Neural progenitor cell (in vitro differentiated cells): ENCODE results near the gene SIAH3. TPM values are rescaled to one million over a fixed set of nuclear protein-coding genes. Genes with fewer than 3 reads are reported as not detected.

ENCODE experiments used
- DNase-seq: peaks from one replicate; pipeline ENCODE4 v3.0.0-alpha.2; 2016; ENCODE audit warnings: low spot score
- H2AFZ ChIP-seq: fragments of 200-600 bp; sonication (generic); replicated peaks from 2 replicates; pipeline ENCODE4 v1.6.1; 2016; ENCODE audit warnings: antibody characterized with exemption
- H3F3A ChIP-seq: fragments of 200-600 bp; sonication (generic); 2 replicates; pipeline ENCODE4 v1.6.1; 2016; ENCODE audit warnings: antibody characterized with exemption, low read depth
- H3K27ac ChIP-seq: fragments of 200-600 bp; sonication (generic); 2 replicates; pipeline ENCODE4 v1.5.1; 2016; ENCODE audit warnings: mild to moderate bottlenecking
- H3K27me3 ChIP-seq: fragments of 200-600 bp; sonication (generic); 2 replicates; pipeline ENCODE4 v1.6.1; 2016; ENCODE audit warnings: mild to moderate bottlenecking, moderate library complexity
- H3K36me3 ChIP-seq: fragments of 200-600 bp; sonication (generic); 2 replicates; pipeline ENCODE4 v1.5.1; 2016
- H3K4me1 ChIP-seq: fragments of 200-600 bp; sonication (generic); 2 replicates; pipeline ENCODE4 v1.6.1; 2016; ENCODE audit warnings: mixed run types
- H3K4me2 ChIP-seq: fragments of 200-600 bp; sonication (generic); 2 replicates; pipeline ENCODE4 v1.6.1; 2016
- H3K4me3 ChIP-seq: fragments of 200-600 bp; sonication (generic); 2 replicates; pipeline ENCODE4 v1.5.1; 2016
- H3K79me2 ChIP-seq: fragments of 200-600 bp; sonication (generic); 2 replicates; pipeline ENCODE4 v1.6.1; 2016; ENCODE audit warnings: low read depth
- H3K9ac ChIP-seq: fragments of 200-600 bp; sonication (generic); 2 replicates; pipeline ENCODE4 v1.6.1; 2016
- H3K9me3 ChIP-seq: fragments of 200-600 bp; sonication (generic); 2 replicates; pipeline ENCODE4 v1.5.1; 2016; ENCODE audit warnings: low read depth
- H4K20me1 ChIP-seq: fragments of 200-600 bp; sonication (generic); 2 replicates; pipeline ENCODE4 v1.6.1; 2016; ENCODE audit warnings: low read depth
- H3K27ac Mint-ChIP-seq: 3 replicates; pipeline ENCODE4 v1.8.0; 2021; ENCODE audit warnings: mixed read lengths
- H3K27me3 Mint-ChIP-seq: 2 replicates; pipeline ENCODE4 v1.8.0; 2022; ENCODE audit warnings: low read depth, mild to moderate bottlenecking, inconsistent platforms, moderate library complexity, mixed read lengths; ENCODE audit not compliant: insufficient read depth
- H3K36me3 Mint-ChIP-seq: 3 replicates; pipeline ENCODE4 v1.8.0; 2021; ENCODE audit warnings: mixed read lengths
- H3K4me1 Mint-ChIP-seq: 3 replicates; pipeline ENCODE4 v1.8.0; 2021; ENCODE audit warnings: mixed read lengths
- H3K4me3 Mint-ChIP-seq: 3 replicates; pipeline ENCODE4 v1.8.0; 2021; ENCODE audit warnings: mild to moderate bottlenecking, moderate library complexity, mixed read lengths
- H3K9me3 Mint-ChIP-seq: 3 replicates; pipeline ENCODE4 v1.8.0; 2020; ENCODE audit warnings: mixed read lengths
- EZH2 ChIP-seq: fragments of 200-600 bp; sonication (generic); IDR thresholded peaks from 2 replicates; pipeline ENCODE4 v1.6.1; 2017; ENCODE audit warnings: antibody characterized with exemption, mild to moderate bottlenecking, moderate library complexity
- EZH2phosphoT487 ChIP-seq: fragments of 200-600 bp; sonication (generic); IDR thresholded peaks from 2 replicates; pipeline ENCODE4 v1.6.1; 2017; ENCODE audit warnings: antibody characterized with exemption
- total RNA-seq: library from RNA; depleted of rRNA; stranded (reverse); fragments of >200 nt; gene quantifications from 2 replicates; pipeline ENCODE4 v1.2.3, GENCODE V29; 2015; ENCODE audit warnings: low replicate concordance
- TF ChIP-seq, protein P1 (sequence below): fragments of 200-600 bp; sonication (generic); IDR thresholded peaks from 2 replicates; pipeline ENCODE4 v1.5.1; 2017; ENCODE audit warnings: antibody characterized with exemption, mild to moderate bottlenecking

SIAH3 gene
- total RNA-seq, 1 donor from 2014 or later: not detected

DNA sequence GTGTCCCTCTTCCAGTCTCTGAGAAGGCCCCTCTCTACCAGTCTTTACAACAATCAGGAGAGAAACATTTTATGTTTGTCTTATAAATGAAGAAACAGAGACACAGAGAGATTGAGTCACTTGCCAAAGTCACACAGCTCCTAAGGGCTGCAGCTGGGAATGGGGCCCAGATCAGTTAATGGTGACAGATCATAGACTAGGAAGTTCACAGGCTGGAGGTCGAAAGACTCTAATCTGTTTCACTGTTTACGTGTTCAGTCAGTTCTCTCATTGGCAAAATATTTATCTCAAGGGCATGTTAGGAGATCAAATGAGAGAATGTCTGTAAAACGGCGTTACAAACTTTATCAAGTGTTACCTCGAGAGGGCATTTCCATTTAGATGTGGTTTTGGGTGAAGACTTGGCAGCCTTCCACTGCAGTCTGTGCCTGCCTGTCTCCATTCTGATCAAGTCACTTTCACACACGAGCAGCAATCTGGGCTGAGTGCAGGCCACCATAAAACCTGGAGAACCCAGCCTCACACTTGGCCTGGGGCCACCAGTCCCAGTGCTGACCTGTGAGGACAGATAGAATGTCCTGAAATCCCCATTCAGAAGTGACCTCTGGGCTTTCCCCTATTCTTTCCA, 65.1 kb downstream of the SIAH3 start:
- Histone ChIP-seq H3K4me1 (no peaks in the 10 kb centered on the region), H3K4me3 (no peak overlapping the region), H3K27me3 (no peaks in the 10 kb centered on the region), H3K79me2 (no peaks in the 10 kb centered on the region), H2AFZ (no peak overlapping the region), H3K9me3 (no peaks in the 10 kb centered on the region), H3K4me2 (no peak overlapping the region), H3K27ac (no peak overlapping the region), H3F3A (no peaks in the 10 kb centered on the region), H3K36me3 (no peaks in the 10 kb centered on the region), H3K9ac (no peak overlapping the region), H4K20me1 (no peaks in the 10 kb centered on the region)
- TF ChIP-seq EZH2phosphoT487: no peak
- TF ChIP-seq EZH2: no peak
- TF ChIP-seq, protein P1, sequence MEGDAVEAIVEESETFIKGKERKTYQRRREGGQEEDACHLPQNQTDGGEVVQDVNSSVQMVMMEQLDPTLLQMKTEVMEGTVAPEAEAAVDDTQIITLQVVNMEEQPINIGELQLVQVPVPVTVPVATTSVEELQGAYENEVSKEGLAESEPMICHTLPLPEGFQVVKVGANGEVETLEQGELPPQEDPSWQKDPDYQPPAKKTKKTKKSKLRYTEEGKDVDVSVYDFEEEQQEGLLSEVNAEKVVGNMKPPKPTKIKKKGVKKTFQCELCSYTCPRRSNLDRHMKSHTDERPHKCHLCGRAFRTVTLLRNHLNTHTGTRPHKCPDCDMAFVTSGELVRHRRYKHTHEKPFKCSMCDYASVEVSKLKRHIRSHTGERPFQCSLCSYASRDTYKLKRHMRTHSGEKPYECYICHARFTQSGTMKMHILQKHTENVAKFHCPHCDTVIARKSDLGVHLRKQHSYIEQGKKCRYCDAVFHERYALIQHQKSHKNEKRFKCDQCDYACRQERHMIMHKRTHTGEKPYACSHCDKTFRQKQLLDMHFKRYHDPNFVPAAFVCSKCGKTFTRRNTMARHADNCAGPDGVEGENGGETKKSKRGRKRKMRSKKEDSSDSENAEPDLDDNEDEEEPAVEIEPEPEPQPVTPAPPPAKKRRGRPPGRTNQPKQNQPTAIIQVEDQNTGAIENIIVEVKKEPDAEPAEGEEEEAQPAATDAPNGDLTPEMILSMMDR: no peak
- H3K27ac Mint-ChIP-seq: no peak overlapping the region
- peaks cover 3% of the 10 kb centered on the region for H3K36me3 Mint-ChIP-seq
- DNase-seq: no peak
- H3K4me3 Mint-ChIP-seq: no peak overlapping the region
- H3K27me3 Mint-ChIP-seq: peaks cover 2% of the 10 kb centered on the region
- peaks cover 3% of the 10 kb centered on the region for H3K9me3 Mint-ChIP-seq
- peaks cover 46% of the 10 kb centered on the region for H3K4me1 Mint-ChIP-seq

DNA sequence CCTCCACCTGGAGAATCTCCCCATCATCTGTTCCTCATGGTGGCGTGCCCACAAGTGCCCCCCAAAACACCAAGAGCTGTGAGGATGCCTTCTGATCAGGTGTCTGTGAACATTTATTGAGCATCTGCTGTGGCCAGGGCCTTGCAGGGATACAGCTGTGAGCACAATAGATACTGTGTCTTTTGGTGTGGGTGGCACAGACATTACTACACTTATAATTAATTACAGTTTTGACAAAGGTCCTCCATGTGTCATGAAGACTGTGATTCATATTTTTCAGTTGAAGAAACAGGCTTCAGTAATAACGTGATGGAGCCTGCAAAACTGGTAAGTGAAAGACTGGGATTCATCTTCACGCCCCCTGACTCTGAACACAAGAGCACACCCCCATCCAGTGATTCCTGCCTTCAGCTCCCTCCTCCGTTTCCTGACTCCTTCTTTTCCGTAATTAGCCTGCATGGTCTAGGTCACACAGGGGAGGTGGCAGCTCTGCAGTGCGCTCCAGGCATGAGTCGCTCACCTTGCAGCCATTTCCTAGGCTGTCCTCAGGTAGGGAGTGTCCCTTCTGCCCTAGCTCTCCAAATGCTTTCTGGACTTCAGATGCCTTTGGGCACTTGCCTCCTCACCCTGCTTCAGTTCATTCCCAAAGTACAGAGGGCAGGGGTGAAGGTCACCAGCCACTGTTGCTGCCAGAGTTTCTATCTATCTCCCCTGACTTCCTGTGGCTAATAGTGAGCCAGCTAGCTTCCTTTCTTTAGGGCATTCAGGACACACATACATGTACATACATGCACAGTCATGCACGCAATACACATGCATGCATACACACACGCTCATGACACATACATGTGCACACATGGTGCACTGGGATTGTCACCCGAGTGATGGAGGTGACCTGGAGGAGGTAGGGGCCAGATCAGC, 66.5 kb downstream of the SIAH3 start:
- peaks cover 3% of the 10 kb centered on the region for H3K9me3 Mint-ChIP-seq
- no peaks in the 10 kb centered on the region for H3F3A ChIP-seq
- no peaks in the 10 kb centered on the region for H3K4me1 ChIP-seq
- peaks cover 5% of the 10 kb centered on the region for H3K27me3 Mint-ChIP-seq
- no peak overlapping the region for H2AFZ ChIP-seq
- no peak overlapping the region for H3K4me3 Mint-ChIP-seq
- peaks cover 3% of the 10 kb centered on the region for H3K36me3 Mint-ChIP-seq
- H3K4me3 ChIP-seq: no peak overlapping the region
- no peaks in the 10 kb centered on the region for H4K20me1 ChIP-seq
- no peaks in the 10 kb centered on the region for H3K27me3 ChIP-seq
- no peak overlapping the region for H3K4me2 ChIP-seq
- H3K4me1 Mint-ChIP-seq: peaks cover 46% of the 10 kb centered on the region
- no peaks in the 10 kb centered on the region for H3K36me3 ChIP-seq
- H3K9ac ChIP-seq: no peak overlapping the region
- TF ChIP-seq, protein P1: no peak
- no peak for TF ChIP-seq EZH2phosphoT487
- TF ChIP-seq EZH2: no peak
- DNase-seq: no peak
- H3K9me3 ChIP-seq: no peaks in the 10 kb centered on the region
- H3K27ac ChIP-seq: no peak overlapping the region
- no peak overlapping the region for H3K27ac Mint-ChIP-seq
- H3K79me2 ChIP-seq: no peaks in the 10 kb centered on the region

DNA sequence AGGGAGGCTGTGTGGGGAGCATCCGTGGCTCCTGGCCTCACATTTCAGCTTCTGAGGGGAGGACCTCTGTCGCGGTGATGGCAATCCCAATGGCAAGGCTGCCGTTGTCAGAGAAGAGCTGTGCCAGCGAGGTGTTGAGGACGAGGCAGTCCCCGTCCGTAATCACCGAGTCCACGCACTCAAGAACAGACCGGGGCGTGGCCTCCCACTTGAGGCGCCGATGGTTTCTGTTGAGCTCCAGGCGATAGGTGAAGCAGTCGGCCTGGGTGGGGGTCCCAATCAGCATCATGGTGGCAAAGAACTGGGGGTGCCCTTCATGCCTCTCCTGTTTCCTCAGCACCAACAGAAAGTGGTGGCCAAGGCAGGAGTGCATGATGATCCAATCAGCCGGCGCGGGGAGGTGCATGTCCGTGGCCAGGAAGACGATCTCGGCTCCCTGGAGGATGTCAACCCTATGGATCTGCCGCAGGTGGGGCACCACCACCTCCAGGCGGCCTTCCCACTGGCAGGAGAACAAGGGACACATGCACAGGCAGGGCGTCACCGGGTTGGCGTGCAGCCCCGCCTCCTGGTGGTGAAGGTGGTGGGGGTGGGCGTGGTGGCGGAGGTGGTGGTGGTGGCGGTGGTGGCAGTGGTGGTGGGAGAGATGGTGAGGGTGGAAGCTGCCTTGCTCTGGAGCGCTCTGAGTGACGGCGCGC, 68.1 kb downstream of the SIAH3 start:
- Histone ChIP-seq H3K4me3 (no peak overlapping the region), H3K4me1 (no peaks in the 10 kb centered on the region), H3K36me3 (no peaks in the 10 kb centered on the region), H3K4me2 (no peak overlapping the region), H3K27ac (no peak overlapping the region), H3K27me3 (no peaks in the 10 kb centered on the region), H2AFZ (no peak overlapping the region), H3K9me3 (no peaks in the 10 kb centered on the region), H3K79me2 (no peaks in the 10 kb centered on the region), H3F3A (no peaks in the 10 kb centered on the region), H3K9ac (no peak overlapping the region), H4K20me1 (no peaks in the 10 kb centered on the region)
- no peak overlapping the region for H3K4me3 Mint-ChIP-seq
- peaks cover 3% of the 10 kb centered on the region for H3K36me3 Mint-ChIP-seq
- no peak for DNase-seq
- peak overlapping the region; percentile 55 for H3K27ac Mint-ChIP-seq
- peaks cover 44% of the 10 kb centered on the region for H3K4me1 Mint-ChIP-seq
- peaks cover 3% of the 10 kb centered on the region for H3K9me3 Mint-ChIP-seq
- H3K27me3 Mint-ChIP-seq: peaks cover 5% of the 10 kb centered on the region
- TF ChIP-seq EZH2 (no peak), EZH2phosphoT487 (no peak)
- TF ChIP-seq, protein P1: no peak
